Panc1 (cell line): ENCODE measurements around the gene ZNF451.

Experiments used
- POLR2AphosphoS5 ChIP-seq: IDR thresholded peaks from 2 replicates; pipeline ENCODE4 v1.6.1; 2012; ENCODE audit warnings: mild to moderate bottlenecking, low read depth, low read length, moderate library complexity
- REST ChIP-seq, 2 experiments: IDR thresholded peaks; 2 replicates each; pipeline ENCODE4 v1.6.1; 2011 to 2012; ENCODE audit warnings: low read depth in 2 of 2, control low read depth in 1 of 2, low read length in 1 of 2, mild to moderate bottlenecking in 1 of 2, moderate library complexity in 1 of 2; ENCODE audit not compliant: insufficient read depth in 1 of 2
- SIN3A ChIP-seq: IDR thresholded peaks from 2 replicates; pipeline ENCODE4 v1.6.1; 2012; ENCODE audit warnings: low read depth, mild to moderate bottlenecking, low read length, moderate library complexity, borderline replicate concordance; ENCODE audit not compliant: insufficient read depth
- TCF7L2 ChIP-seq: IDR thresholded peaks from 2 replicates; pipeline ENCODE4 v1.6.1; 2011; ENCODE audit warnings: mild to moderate bottlenecking, low read depth, low read length, inconsistent platforms
- TF ChIP-seq, protein P1 (sequence below): fragments of 450-650 bp; IDR thresholded peaks from 2 replicates; pipeline ENCODE4 v1.5.1; 2017; ENCODE audit warnings: mild to moderate bottlenecking

DNA sequence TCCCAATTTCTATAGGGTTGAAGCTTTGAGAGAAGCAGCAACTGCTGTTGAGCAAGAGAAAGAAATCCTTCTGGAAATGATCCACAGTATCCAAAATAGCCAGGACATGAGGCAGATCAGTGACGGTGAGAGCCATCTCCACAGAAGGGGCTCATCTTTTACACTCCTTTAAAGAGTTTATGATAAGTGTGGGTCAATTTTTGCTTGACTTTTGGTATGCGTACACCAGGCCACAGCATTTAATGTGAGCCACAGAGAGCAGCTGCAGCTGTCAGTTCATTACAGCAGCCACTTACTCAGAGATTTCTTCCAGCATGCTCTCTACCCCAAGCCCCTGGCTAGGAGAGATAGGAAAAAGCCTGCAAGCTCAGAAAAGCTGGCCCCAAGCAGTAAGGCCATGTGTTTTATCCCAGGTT, 92.0 kb downstream of the ZNF451 start:
- TF ChIP-seq, protein P1, sequence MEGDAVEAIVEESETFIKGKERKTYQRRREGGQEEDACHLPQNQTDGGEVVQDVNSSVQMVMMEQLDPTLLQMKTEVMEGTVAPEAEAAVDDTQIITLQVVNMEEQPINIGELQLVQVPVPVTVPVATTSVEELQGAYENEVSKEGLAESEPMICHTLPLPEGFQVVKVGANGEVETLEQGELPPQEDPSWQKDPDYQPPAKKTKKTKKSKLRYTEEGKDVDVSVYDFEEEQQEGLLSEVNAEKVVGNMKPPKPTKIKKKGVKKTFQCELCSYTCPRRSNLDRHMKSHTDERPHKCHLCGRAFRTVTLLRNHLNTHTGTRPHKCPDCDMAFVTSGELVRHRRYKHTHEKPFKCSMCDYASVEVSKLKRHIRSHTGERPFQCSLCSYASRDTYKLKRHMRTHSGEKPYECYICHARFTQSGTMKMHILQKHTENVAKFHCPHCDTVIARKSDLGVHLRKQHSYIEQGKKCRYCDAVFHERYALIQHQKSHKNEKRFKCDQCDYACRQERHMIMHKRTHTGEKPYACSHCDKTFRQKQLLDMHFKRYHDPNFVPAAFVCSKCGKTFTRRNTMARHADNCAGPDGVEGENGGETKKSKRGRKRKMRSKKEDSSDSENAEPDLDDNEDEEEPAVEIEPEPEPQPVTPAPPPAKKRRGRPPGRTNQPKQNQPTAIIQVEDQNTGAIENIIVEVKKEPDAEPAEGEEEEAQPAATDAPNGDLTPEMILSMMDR: no peak
- TF ChIP-seq POLR2AphosphoS5 (no peak), REST (IDR thresholded peaks at IDR 0.05; ENCODE audit: insufficient read depth in 1 of 2, low read depth in 2 of 2, low read length in 1 of 2) (no peak), TCF7L2 (no peak), SIN3A (no peak)
